SU-DHL-6 (cell line): ENCODE results near the gene JUNB.
A peak's percentile ranks its signal among the peaks of the same experiment; 100 is the strongest.

Experiments used
- H2AFZ ChIP-seq: fragments of 200-600 bp; sonication (generic); 2 replicates; pipeline ENCODE4 v1.6.1; 2014; ENCODE audit warnings: low read depth, mild to moderate bottlenecking, moderate library complexity, mixed read lengths, antibody characterized with exemption, low read length; ENCODE audit not compliant: severe bottlenecking
- H3F3A ChIP-seq: fragments of 200-600 bp; shearing (Covaris generic); 2 replicates; pipeline ENCODE4 v1.6.0; 2016; ENCODE audit warnings: antibody characterized with exemption, mild to moderate bottlenecking; ENCODE audit not compliant: insufficient read depth
- H3K27ac ChIP-seq: fragments of 200-600 bp; sonication (generic); 2 replicates; pipeline ENCODE4 v1.5.1; 2016; ENCODE audit warnings: low read depth, mild to moderate bottlenecking, low read length, moderate library complexity, mixed read lengths
- H3K27me3 ChIP-seq: fragments of 200-600 bp; sonication (generic), shearing (Covaris generic); 2 replicates; pipeline ENCODE4 v1.6.0; 2014; ENCODE audit warnings: mild to moderate bottlenecking, low read length
- H3K36me3 ChIP-seq: fragments of 200-600 bp; sonication (generic); 2 replicates; pipeline ENCODE4 v1.6.1; 2014; ENCODE audit warnings: mild to moderate bottlenecking, low read length, mixed read lengths
- H3K4me2 ChIP-seq: fragments of 300-600, 200-600 bp; shearing (Covaris generic), sonication (generic); 2 replicates; pipeline ENCODE4 v1.6.0; 2014; ENCODE audit warnings: low read length, low read depth, mild to moderate bottlenecking; ENCODE audit not compliant: poor library complexity, severe bottlenecking
- H3K4me3 ChIP-seq: fragments of 200-600 bp; sonication (generic); 2 replicates; pipeline ENCODE4 v1.5.1; 2014; ENCODE audit warnings: antibody characterized with exemption, low read length, mild to moderate bottlenecking, mixed read lengths; ENCODE audit not compliant: insufficient read depth, poor library complexity, severe bottlenecking
- H3K79me2 ChIP-seq: fragments of 200-600 bp; sonication (generic); 2 replicates; pipeline ENCODE4 v1.6.1; 2014; ENCODE audit warnings: mild to moderate bottlenecking, low read length, moderate library complexity; ENCODE audit not compliant: insufficient read depth
- H3K9ac ChIP-seq: fragments of 200-600 bp; sonication (generic); 2 replicates; pipeline ENCODE4 v1.7.0; 2014; ENCODE audit warnings: mild to moderate bottlenecking, low read length
- H3K9me2 ChIP-seq: fragments of 200-600 bp; sonication (generic); replicated peaks from 2 replicates; pipeline ENCODE4 v1.6.1; 2014; ENCODE audit warnings: low read length; ENCODE audit not compliant: insufficient read depth
- H3K9me3 ChIP-seq: fragments of 200-600 bp; sonication (generic); 2 replicates; pipeline ENCODE4 v1.6.1; 2014; ENCODE audit warnings: low read length, mixed read lengths; ENCODE audit not compliant: insufficient read depth
- H4K20me1 ChIP-seq: fragments of 200-600 bp; sonication (generic); 2 replicates; pipeline ENCODE4 v1.6.1; 2014; ENCODE audit warnings: low read depth, mild to moderate bottlenecking, antibody characterized with exemption, low read length, moderate library complexity, mixed read lengths
- EZH2phosphoT487 ChIP-seq: fragments of 200-600 bp; sonication (generic), shearing (Covaris generic); conservative IDR thresholded peaks from 2 replicates; pipeline ENCODE4 v1.6.1; 2018; ENCODE audit warnings: mild to moderate bottlenecking, antibody characterized with exemption, low read length, moderate library complexity, mixed read lengths
- TF ChIP-seq, protein P1 (sequence below): fragments of 200-600 bp; sonication (generic); IDR thresholded peaks from one replicate; pipeline ENCODE4 v1.5.1; 2017; ENCODE audit warnings: antibody characterized with exemption, mild to moderate bottlenecking, low read length, moderate library complexity; ENCODE audit not compliant: insufficient read depth, poor library complexity, severe bottlenecking

Gene JUNB

DNA sequence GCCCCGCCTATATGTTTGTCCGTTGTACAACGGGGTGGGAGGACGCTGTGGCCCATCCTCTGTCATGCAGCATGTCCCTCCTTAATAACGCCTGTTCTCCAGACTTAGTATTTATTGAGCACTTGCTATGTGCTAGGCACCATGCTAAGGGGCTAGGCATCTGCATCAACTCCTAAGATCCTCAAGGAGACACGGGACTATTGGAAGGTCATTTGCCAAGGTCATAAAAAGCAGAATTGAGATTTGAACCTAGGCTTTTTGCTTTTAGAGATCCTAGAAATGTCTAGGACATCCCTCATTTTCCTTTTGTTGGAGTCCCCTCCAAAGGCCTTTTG lies 45.2 kb downstream of the JUNB start:
- Histone ChIP-seq H3K27ac (no peak overlapping the region), H3K9me3 (no peaks in the 10 kb centered on the region), H3K4me3 (no peak overlapping the region), H3K9ac (no peak overlapping the region), H3K27me3 (no peaks in the 10 kb centered on the region), H4K20me1 (no peaks in the 10 kb centered on the region), H3K79me2 (0 out of 2 replicates have a peak, but pooled peaks cover 4% of the 10 kb centered on the region), H3F3A (peaks cover 25% of the 10 kb centered on the region), H3K4me2 (peak overlapping the region; percentile 36), H3K9me2 (no peaks in the 10 kb centered on the region), H2AFZ (no peak overlapping the region), H3K36me3 (no peaks in the 10 kb centered on the region)
- TF ChIP-seq, protein P1, sequence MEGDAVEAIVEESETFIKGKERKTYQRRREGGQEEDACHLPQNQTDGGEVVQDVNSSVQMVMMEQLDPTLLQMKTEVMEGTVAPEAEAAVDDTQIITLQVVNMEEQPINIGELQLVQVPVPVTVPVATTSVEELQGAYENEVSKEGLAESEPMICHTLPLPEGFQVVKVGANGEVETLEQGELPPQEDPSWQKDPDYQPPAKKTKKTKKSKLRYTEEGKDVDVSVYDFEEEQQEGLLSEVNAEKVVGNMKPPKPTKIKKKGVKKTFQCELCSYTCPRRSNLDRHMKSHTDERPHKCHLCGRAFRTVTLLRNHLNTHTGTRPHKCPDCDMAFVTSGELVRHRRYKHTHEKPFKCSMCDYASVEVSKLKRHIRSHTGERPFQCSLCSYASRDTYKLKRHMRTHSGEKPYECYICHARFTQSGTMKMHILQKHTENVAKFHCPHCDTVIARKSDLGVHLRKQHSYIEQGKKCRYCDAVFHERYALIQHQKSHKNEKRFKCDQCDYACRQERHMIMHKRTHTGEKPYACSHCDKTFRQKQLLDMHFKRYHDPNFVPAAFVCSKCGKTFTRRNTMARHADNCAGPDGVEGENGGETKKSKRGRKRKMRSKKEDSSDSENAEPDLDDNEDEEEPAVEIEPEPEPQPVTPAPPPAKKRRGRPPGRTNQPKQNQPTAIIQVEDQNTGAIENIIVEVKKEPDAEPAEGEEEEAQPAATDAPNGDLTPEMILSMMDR, result no peak
- TF ChIP-seq EZH2phosphoT487, result no peak

DNA sequence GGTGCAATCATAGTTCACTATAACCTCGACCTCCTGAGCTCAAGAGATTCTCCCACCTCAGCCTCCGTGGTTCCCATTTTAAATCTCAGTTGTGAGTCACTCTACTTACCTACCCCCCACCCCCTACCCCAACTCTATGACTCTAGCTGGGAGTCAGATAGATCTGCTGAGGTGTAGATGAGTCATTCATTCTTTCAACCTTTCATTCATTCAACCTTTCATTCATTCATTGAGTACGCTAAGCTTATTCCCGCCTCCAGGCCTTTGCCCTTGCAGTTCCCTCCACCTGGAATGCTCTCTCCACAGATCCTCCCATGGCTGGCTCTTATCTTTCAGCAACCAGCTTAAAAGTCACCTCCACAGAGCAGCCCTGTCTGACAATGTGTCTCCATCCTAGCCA lies 45.9 kb downstream of the JUNB start:
- no peak overlapping the region for H3K27ac ChIP-seq
- TF ChIP-seq, protein P1, result no peak
- TF ChIP-seq EZH2phosphoT487, result no peak
- H4K20me1 ChIP-seq, result no peaks in the 10 kb centered on the region
- no peaks in the 10 kb centered on the region for H3K9me2 ChIP-seq
- H3K79me2 ChIP-seq, result 0 out of 2 replicates have a peak, but pooled peaks cover 4% of the 10 kb centered on the region
- H3F3A ChIP-seq, result peaks cover 25% of the 10 kb centered on the region
- no peak overlapping the region for H2AFZ ChIP-seq
- no peak overlapping the region for H3K9ac ChIP-seq
- H3K27me3 ChIP-seq, result no peaks in the 10 kb centered on the region
- H3K4me3 ChIP-seq, result no peak overlapping the region
- H3K36me3 ChIP-seq, result no peaks in the 10 kb centered on the region
- H3K4me2 ChIP-seq, result no peak overlapping the region
- H3K9me3 ChIP-seq, result no peaks in the 10 kb centered on the region

DNA sequence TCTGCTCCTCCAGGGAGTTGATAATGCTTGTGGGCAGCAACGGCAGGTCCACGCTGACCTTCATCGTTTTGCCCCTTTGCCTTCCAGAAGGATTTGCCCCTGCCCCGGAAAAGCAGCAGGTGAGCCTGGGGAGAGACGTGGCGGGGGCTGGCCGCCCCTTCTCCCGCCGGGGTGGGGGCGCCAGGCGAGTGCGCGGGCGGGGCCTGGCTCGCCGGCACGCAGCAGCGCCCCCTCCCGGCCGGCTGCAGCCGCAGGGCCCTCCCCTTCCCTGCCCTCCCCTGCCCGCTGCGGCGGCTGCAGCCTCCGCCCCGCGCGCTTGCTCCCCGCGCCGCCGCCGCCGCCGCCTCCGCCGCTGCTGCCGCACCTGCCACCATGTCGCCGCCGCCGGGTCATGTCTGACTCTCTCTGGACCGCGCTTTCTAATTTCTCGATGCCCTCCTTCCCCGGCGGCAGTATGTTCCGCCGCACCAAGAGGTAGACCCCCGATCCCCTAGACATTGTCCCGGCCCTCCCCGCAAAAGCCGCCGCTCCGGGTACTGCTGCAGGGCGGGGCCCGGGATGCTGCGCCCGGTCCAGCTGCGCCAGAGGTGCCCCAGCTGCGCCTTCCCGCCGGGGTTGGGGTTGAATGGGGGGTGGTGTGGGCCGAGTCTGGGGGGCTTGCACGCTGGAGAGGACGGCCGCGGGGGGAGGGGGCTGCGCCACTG lies 47.0 kb downstream of the JUNB start, which contains the start of gene MAST1:
Gene MAST1, plus strand, starts transcription at position 334 of the 704 bp plus-strand sequence. Its CDS starts 58 bp downstream, at position 392.
- H3F3A ChIP-seq, result peaks cover 19% of the 10 kb centered on the region
- H3K36me3 ChIP-seq, result no peaks in the 10 kb centered on the region
- peak within 1 kb of the TSS; percentile 46 for H3K27ac ChIP-seq
- H3K9me3 ChIP-seq, result no peaks in the 10 kb centered on the region
- peak within 1 kb of the TSS; percentile 81 for H3K4me3 ChIP-seq
- peak within 1 kb of the TSS; percentile 78 for H3K4me2 ChIP-seq
- H3K9ac ChIP-seq, result peak within 1 kb of the TSS; percentile 74
- H2AFZ ChIP-seq, result peak within 1 kb of the TSS; percentile 87
- H4K20me1 ChIP-seq, result no peaks in the 10 kb centered on the region
- H3K9me2 ChIP-seq, result no peaks in the 10 kb centered on the region
- H3K27me3 ChIP-seq, result no peaks in the 10 kb centered on the region
- 0 out of 2 replicates have a peak, but pooled peaks cover 4% of the 10 kb centered on the region for H3K79me2 ChIP-seq
- TF ChIP-seq EZH2phosphoT487, result no peak
- TF ChIP-seq, protein P1, result peak; percentile 22
